ENCODE data around the gene ARL17B.
"Not testable (repeated sequence)": the region's sequence is repeated elsewhere in the genome, so short reads cannot be mapped to it uniquely, and the experiment has no call there.

DNA sequence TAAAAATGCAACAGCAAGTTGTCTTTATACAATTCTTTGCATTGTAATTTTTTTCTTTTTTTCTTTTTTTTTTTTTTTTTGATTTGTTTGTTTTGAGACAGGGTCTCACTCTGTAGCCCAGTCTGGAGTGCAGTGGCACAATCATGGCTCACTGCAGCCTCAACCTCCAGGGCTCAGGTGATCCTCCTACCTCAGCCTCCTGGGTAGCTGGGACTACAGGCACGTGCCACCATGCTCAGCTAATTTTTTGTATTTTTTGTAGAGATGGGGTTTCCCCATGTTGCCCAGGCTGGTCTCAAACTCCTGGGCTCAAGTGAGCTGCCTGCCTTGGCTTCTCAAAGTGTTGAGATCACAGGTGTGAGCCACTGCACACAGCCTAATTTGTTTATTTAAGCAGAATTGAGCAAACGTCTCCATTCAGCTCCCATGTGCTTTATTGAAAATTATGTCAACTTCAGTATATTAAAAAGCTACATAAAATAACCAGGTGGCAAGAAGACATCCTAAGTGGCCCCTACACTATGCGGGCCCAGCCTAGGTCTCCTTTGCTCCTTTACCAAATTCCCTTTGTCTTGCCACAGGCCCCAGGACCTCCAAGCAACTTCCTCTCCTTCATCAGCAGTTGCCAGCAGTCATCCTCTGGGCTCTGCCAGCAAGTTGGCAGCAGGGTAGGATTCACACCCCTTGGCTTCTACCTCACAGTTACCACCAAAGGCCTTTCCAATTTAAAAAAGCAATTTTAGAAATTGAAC, 84.7 kb downstream of the ARL17B start:
- not testable (repeated sequence) for TF ChIP-seq CTCF, POLR2A (IDR thresholded peaks at IDR 0.05)

Measured in right lobe of liver (tissue), 4 donors.